SHP77 (cell line): ENCODE measurements around the gene EFCAB6.

Source experiments
- DNase-seq, 2 experiments: peaks; one replicate each; lab custom pipeline; 2025; lab: John Stamatoyannopoulos, UW

Gene EFCAB6

GRCh38 chr22:43831561-43832392 lies 19.7 kb upstream of the EFCAB6 start:
- no peak for DNase-seq

- DNase-seq: no peak
These were observed 18.9 kb upstream of the EFCAB6 start for GRCh38 chr22:43830931-43831560.

- DNase-seq: no peak
These were observed 18.1 kb upstream of the EFCAB6 start for GRCh38 chr22:43829904-43830851.

GRCh38 chr22:43828998-43829782 lies 17.1 kb upstream of the EFCAB6 start:
- DNase-seq: peak; percentile 57 to 77

- DNase-seq: no peak
These were observed 16.6 kb upstream of the EFCAB6 start for GRCh38 chr22:43828725-43828997.

GRCh38 chr22:43827926-43828724 lies 16.0 kb upstream of the EFCAB6 start:
- peak in 1 of 2 experiments; percentile 41 for DNase-seq

- DNase-seq: no peak
These were observed 15.1 kb upstream of the EFCAB6 start for GRCh38 chr22:43827003-43827735.

GRCh38 chr22:43826142-43827002 lies 14.3 kb upstream of the EFCAB6 start:
- peak; percentile 74 to 80 for DNase-seq

GRCh38 chr22:43825651-43826050 lies 13.5 kb upstream of the EFCAB6 start:
- DNase-seq: no peak

- DNase-seq: no peak
These were observed 12.8 kb upstream of the EFCAB6 start for GRCh38 chr22:43824724-43825420.

- no peak for DNase-seq
These were observed 12.0 kb upstream of the EFCAB6 start for GRCh38 chr22:43823911-43824665.

GRCh38 chr22:43823353-43823908 lies 11.3 kb upstream of the EFCAB6 start:
- DNase-seq: peak; percentile 67 to 83

- no peak for DNase-seq
These were observed 9.7 kb upstream of the EFCAB6 start for GRCh38 chr22:43821606-43822425.

GRCh38 chr22:43820651-43821305 lies 8.7 kb upstream of the EFCAB6 start:
- no peak for DNase-seq

GRCh38 chr22:43819931-43820640 lies 8.0 kb upstream of the EFCAB6 start:
- no peak for DNase-seq
